HG03342 (cell line): ENCODE results near the gene PNRC1.
A peak's percentile ranks its signal among the peaks of the same experiment; 100 is the strongest.
"Not testable (repeated sequence)": the region's sequence is repeated elsewhere in the genome, so short reads cannot be mapped to it uniquely, and the experiment has no call there.

Source experiments
- ATAC-seq: cut with Tn5 transposase; IDR thresholded peaks from one replicate; pipeline ENCODE4 v1.9.1; 2021; ENCODE audit warnings: mild to moderate bottlenecking, moderate library complexity; ENCODE audit not compliant: unreplicated experiment

The PNRC1 gene

DNA sequence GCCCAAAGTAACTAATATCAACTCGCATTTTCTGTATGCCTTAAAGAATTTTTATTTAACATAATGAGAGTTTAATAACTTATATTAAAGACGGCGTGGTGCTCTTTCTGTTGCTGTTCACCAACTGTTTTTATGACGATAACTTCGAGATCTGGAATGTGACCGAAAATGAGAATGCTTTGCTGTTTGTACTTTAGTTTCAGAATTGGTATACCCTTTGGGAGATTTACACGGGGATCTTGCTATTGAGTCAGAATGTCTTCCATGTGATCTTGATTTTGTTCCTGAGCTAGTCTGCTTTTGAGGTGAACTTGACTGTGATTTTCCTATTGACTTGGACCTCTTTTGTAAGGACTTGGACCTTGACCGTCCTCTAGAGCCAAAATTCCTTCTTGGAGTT, 17.9 kb downstream of the PNRC1 start:
- no peak for ATAC-seq

GRCh38 chr6:89100114-89100513, 19.6 kb downstream of the PNRC1 start:
- no peak for ATAC-seq

DNA sequence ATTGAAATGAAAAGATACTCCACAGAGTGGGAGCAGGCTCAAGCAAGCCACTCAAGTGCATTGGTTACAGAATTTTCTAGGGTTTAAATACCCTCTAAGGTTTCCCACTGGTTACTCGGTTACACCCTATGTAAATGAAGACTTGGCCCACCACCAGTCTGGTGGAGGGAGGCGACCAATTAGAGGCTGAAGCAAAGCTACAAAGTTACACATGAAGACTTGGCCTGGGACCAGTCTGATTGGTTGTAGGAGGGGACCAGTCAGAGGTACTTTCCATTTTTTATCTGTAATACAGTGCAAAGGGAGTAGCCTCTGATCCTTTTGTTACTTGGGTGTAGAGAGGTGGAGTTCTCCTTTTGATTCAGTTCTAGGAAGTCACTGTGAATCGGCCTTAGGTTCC, 29.7 kb downstream of the PNRC1 start:
- no peak for ATAC-seq

GRCh38 chr6:89111933-89112332, 31.4 kb downstream of the PNRC1 start:
- no peak for ATAC-seq

GRCh38 chr6:89116702-89117101, 36.2 kb downstream of the PNRC1 start:
- ATAC-seq = no peak

DNA sequence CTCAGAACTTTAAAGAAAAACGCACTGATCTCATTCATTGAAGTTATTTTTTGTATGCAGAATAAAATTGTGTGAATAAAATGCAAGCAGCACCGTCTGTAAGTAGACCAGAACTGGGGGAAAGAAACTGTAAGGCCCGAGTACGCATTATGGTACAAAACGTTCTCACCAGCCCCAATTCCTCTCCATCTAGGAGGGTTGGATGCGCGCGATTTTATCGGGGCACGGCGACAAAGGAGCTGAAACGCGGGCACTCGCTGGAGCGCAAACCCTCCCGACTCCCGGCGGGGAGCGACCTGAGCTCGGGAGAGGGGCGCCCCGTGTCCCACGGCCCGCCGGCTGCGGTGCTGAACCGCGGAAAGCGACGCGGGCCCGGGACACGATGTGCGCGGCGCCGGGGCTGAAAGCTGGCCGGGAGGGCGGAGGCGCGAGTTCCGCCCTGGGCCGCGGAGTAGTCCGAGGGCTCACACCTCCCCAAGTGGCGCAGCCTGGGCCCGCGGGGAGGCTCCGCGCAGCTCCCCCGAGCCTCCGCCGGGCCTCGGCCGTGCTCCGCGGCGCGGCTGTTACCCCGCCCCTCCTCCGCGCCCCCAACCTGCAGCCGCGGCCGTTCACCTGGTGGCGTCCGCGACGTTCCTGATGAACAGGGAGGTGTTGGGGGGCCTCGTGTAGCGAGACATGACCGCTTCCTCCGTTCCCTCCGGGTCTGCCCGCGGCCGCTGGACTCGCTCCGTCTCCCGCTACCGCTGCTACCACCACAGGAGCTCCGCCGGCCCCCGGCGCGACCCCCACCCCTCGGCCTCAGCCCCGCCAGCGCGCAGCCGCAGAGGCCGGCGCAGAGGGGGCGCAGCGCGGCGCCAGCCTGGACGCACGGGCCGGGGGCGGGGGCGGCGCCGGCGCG, 36.9 kb downstream of the PNRC1 start, which contains the start of gene SRSF12:
Gene SRSF12 (minus strand): TSS at position 861 of the 898 bp plus-strand sequence. CDS start 184 bp downstream, at position 677.
- peak; percentile 82 for ATAC-seq

DNA sequence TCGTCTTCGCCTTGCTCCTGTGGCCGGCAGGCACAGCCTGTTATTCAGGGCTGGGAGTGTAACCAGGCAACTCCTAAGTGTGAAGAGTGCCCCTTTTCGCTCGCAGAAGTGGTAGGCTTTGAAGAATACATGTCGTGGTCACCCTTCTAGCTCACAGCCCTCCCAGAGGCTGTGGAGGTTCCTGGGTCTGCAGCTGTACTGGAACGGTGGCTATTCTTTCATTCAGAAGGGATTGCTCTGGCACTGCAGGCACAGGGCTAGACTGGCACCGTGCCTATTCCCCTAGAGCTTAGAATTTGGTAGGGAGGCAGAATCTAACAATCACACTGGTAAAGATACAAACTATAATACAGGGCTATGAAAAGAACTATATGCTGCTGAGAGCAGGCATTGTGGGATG, 38.4 kb downstream of the PNRC1 start:
- ATAC-seq = no peak

- no peak for ATAC-seq
These were observed 39.8 kb downstream of the PNRC1 start for GRCh38 chr6:89120371-89120770.

- no peak for ATAC-seq
These were observed 41.4 kb downstream of the PNRC1 start for GRCh38 chr6:89121934-89122333.

DNA sequence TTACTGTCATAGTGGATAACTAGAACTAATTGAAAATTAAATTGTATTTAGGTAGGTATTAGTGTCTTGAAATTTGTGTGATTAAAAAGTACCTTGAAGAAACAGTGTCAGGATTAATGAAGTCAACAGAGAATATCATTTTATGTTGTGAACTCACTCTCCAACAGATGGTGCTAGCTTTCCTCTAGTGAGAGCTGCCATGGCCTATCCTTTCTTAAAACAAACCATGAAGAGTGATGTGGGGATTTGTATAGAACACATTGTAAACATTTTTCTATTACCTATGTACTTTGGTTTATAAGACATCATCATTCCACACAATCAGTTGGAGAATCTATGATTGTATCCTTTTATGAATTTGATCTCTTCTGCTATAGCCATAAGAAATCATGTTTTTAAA, 42.1 kb downstream of the PNRC1 start:
- ATAC-seq = no peak

DNA sequence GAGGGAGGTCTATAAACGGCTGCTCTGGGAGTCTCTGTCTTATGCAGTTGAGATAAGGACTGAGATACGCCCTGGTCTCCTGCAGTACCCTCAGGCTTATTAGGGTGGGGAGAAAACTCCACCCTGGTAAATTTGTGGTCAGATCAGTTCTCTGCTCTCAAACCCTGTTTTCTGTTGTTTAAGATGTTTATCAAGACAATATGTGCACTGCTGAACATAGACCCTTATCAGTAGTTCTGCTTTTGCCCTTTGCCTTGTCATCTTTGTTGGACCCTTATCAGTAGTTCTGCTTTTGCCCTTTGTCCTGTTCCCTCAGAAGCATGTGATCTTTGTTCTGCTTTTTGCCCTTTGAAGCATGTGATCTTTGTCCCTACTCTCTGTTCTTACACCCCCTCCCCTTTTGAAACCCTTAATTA, 47.7 kb downstream of the PNRC1 start:
- not testable (repeated sequence) for ATAC-seq

DNA sequence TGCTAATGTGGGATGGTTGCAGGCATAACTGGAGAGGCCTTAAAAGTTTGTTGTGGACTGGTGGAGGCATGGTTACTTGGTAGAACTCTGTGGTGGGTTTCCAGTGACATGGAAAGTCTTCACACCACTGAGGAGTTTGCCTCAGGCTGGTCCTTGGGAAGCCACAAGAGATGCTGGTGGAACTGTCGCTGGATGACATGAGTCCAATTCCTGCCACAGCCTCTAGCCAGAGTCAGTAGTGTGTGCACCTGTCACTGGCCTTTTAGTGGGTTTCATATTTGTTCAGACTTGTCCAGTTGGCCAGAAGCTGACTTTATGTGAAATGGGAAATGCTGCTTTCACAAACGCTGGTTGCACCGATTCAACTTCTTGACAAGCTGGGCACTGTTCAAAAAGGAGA, 51.0 kb downstream of the PNRC1 start:
- ATAC-seq = no peak

DNA sequence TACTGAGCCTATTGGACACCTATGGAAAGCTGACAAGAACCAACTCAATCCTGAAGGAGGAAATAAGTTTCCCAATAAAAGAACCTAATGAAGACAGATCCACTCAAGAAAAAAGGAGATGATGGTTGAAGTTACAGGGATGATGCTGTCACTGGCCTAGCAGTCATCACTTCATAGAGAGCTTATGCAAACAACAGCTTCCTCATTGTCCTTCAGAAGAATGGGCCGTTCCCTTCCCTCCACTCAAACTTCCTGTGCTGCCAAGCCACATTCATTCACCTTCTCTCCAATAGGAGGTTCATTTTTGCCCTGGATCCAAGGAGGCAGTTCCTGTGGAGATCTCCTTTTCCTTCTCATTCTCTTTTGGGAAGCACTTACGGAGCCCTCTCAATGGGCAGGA, 51.5 kb downstream of the PNRC1 start:
- no peak for ATAC-seq

GRCh38 chr6:89133981-89134380, 53.4 kb downstream of the PNRC1 start:
- ATAC-seq = no peak

- no peak for ATAC-seq
These were observed 54.2 kb downstream of the PNRC1 start for GRCh38 chr6:89134723-89135122.
